SK-MEL-5 (cell line): ENCODE data around the gene NDUFB8. TPM values are rescaled to one million over a fixed set of nuclear protein-coding genes. Genes with fewer than 3 reads are reported as not detected.

Experiments used
- DNase-seq: peaks from one replicate; pipeline ENCODE4 v3.0.0-alpha.2; 2016; ENCODE audit warnings: low read depth, low spot score
- in situ Hi-C: cut with HindIII; loops from 2 replicates; pipeline ENCODE4 v1.10.0; 2016; ENCODE audit warnings: low sequenced_read_pairs, high pct_unique_total_duplicates, low pct_unique_long_range_greater_than_20kb
- total RNA-seq: library from RNA; depleted of rRNA; stranded (reverse); fragments of >200 nt; shearing (Covaris generic); gene quantifications from 2 replicates; pipeline ENCODE4 v1.2.3, GENCODE V29; 2014

The NDUFB8 gene
- total RNA-seq, 1 experiment from 2014 or later = 447 TPM

GRCh38 chr10:100519311-100520051 is 10.2 kb downstream of the NDUFB8 start, which contains the start of gene SEC31B:
TSS of gene SEC31B (minus strand) at chr10:100519861. CDS start at chr10:100516952, 2,909 bp downstream.
- in situ Hi-C loops = no loop called here

GRCh38 chr10:100518761-100519241 is 10.9 kb downstream of the NDUFB8 start:
- in situ Hi-C loops = no loop called here
- peak; percentile 66 for DNase-seq

More at GRCh38 chr10:100519311-100520051, 10.2 kb downstream of the NDUFB8 start, which contains the start of gene SEC31B:
- DNase-seq = no peak

DNA sequence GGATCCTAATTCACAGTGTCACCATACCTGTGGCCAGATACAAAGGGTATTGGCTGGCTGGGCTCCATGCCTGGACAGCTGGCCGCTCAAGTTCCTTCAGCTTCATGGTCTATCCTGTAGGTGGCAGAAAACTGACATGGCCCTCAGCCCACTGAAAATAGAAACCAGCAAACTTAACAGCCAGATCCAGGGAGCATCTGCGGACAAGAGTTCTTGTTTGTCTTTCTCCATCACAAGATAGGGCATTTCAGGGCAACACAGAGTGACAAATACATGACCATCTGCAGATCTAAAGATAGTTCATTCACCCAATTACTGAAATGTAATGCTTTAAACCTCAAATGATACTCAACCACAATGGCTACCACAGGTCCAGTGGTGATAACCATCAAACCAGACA is 12.8 kb downstream of the NDUFB8 start:
- in situ Hi-C loops = no loop called here

DNA sequence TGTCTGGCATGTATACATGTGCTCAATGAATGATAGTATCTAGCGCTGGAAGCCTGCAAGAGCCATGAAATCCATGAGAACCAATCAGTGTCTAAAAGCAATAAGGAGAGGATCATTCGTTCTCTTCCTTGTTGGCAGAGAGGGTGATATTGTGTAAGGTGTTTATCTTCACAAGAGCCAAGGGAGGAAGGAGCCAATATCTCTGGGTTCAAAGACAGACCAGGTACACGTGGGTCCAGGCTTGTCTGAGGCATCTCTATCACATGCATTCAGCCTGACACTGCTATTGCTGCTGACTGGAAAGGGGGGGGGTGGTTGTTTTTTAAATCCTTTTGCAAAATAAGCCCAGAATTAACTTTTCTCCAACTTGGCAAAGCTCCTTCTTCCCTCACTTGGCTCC is 14.1 kb downstream of the NDUFB8 start:
- in situ Hi-C loops = no loop called here
- DNase-seq = no peak

More for the DNA sequence above, 12.8 kb downstream of the NDUFB8 start:
- peak; percentile 56 for DNase-seq

DNA sequence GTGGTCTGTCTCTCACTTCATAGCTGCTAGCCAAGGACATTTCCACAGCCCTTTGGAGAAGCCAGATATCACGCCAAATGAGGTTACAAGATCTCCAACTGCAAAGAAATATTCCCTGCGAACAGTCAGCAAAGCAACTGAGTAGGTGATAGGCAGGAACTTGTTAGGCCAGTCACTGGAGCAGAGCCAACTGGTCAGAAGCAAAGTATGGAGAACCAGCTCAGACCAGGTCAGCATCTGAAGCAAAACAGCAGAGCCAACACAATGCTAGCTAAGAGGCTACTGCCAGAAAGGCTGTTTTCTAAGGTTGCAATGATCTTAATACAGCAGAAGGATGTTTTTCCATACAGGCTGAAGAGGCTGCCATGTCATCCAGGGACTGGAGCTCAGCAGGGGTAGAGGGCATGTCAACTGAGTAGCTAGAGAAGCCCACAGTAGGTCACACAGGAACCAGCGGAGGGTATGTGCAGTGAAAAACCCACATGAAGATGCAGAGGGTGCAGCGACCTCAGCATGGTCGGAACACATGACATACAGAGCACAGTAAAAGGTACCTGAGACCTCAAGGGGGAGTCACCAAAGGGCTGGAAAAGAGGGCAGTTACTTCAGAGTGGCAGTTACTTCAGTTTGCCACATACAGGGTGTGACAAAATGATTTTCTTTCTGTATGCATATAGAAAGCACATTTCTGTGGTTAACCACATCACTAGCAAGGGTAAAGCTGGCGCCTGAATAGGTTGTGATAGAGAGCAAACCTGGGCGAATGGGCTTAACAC is 18.9 kb downstream of the NDUFB8 start:
- in situ Hi-C loops = no loop called here
- DNase-seq = no peak

DNA sequence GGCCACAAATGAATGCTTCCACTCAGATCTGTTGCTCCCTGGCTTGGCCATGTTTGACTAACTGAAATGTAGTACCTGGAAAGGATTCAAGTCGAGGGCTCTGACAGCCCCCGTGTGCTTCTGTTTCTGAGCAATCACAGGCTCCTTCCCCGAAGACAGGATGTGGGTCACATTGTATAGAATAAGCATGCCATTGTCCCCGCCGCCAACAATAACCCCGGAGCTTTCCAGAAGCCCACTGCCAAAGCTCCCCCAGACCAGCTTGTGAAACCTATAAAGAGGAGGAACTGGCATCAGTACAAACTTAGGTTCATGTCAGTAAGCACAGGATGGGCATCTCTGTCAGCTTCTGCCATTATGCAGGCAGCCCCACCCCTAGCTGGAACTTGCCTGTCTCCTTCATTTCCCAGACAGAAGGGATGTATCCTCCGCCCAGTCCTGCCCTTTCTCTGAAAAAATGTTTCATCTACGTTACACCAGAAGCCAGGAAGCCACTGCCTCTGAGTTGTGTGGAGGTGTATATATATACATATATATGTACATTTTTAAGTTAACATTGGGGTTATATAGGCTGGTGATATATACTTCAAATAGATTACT is 20.3 kb downstream of the NDUFB8 start:
- DNase-seq = peak; percentile 21
- in situ Hi-C loops = no loop called here

DNA sequence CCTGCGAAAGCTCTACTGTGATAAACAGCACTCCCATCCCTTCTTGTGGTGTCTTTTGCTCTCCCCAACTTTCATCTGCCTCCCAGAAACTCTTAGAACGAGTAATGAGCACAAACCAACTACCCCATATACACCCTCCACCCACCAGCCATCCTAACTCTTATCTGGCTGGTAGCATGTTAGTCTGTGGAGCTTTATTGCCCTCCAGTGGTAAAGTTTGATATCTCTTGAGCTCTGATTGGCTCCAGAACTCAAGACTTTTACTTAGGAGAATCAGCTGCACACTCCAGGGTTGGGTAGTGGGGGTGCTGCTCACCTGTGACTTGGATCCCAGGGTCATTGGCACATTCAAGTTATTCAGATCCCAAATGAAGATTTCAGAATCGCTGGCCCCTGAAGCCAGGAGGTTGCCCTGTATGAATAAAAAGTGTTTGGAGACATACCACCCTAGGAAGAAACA is 20.9 kb downstream of the NDUFB8 start:
- DNase-seq = peak; percentile 79
- in situ Hi-C loops = no loop called here

DNA sequence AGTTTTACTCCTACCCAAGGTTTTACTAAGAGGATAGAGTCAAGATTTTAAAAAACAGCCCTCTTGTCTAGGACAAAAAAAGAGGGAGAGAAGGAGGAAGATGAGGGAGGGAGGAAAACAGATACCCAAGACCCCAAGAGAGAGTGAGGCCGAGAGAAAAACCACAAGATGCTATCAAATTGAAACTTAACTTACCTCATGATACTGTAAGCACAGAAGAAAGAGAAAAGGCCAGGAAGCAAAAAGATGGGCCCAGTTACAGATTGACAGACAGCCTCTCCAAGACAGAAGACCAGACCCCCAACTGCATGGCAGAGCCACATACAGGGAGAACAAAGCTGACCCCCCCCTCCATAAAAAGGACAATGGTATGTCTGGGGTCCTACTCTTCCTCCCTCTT is 21.4 kb downstream of the NDUFB8 start:
- in situ Hi-C loops = no loop called here
- DNase-seq = no peak

GRCh38 chr10:100507357-100507732 is 22.3 kb downstream of the NDUFB8 start:
- in situ Hi-C loops = no loop called here

GRCh38 chr10:100506596-100507356 is 22.9 kb downstream of the NDUFB8 start:
- no peak for DNase-seq
- in situ Hi-C loops = no loop called here

More at GRCh38 chr10:100507357-100507732, 22.3 kb downstream of the NDUFB8 start:
- no peak for DNase-seq

- no peak for DNase-seq
- in situ Hi-C loops = no loop called here
Measured at GRCh38 chr10:100505164-100505563, 24.5 kb downstream of the NDUFB8 start.

DNA sequence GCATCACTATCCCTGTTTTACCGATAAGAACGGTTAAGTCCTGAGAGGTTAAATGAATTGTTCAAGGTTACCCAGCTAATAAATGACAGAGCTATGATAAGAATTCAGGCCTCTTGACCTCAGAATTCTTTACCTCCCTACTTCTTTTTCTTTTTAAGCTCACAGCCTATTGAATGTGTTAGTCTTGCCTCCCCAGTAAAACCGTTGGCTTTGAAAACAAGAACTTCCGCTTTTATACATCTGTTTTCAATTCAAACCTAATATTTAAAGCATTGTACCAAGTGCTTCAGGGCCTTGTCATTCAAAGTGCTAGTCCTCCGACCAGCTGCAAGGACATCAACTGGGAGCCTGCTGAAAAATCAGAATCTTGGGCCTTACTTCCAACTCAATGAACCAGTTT is 25.6 kb downstream of the NDUFB8 start:
- DNase-seq = no peak

GRCh38 chr10:100502926-100503494 is 26.7 kb downstream of the NDUFB8 start:
- DNase-seq = no peak
- in situ Hi-C loops = no loop called here

More for the DNA sequence above, 25.6 kb downstream of the NDUFB8 start:
- in situ Hi-C loops = no loop called here

DNA sequence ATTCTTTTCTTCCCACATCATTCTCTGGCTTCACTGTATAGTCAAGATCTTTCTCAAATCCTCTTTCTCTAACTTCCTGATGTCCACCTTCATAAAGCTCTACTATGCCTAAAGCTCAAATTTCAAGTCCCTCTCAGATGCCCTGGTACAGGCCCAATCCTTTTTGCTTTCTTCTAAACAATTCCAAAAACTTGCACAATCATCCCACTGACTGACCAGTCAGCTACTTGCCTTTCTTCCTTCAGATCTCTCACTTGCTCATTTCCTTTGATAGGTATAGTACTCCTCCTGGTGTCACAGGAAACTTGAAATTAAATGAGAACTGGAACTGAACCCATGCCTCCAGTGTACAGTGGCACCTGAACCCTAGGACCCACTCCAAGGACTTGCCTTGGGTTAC is 28.2 kb downstream of the NDUFB8 start:
- in situ Hi-C loops = no loop called here
- no peak for DNase-seq

GRCh38 chr10:100498059-100498458 is 31.6 kb downstream of the NDUFB8 start:
- in situ Hi-C loops = no loop called here
- no peak for DNase-seq

DNA sequence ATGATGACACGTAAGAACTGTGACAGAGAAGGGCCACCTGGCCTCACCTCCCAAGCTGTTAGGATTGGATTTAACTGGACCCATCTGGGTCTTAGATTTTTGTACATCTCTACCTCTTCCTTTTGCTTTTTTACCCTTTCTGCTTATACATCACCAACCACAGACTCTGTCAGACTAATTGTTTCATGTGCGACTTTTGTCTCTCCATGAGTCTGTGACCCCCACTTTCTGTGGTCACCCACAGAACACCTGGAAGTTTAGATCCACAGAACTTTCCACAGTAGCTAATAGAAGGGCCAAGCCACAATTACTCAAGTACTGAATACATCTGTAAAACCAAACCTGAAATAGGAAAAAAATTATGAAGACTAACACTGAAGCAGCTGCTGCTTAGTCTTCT is 33.1 kb downstream of the NDUFB8 start:
- in situ Hi-C loops = no loop called here
- no peak for DNase-seq

GRCh38 chr10:100490531-100490930 is 39.1 kb downstream of the NDUFB8 start:
- in situ Hi-C loops = no loop called here
- no peak for DNase-seq
